Endothelial cell (in vitro differentiated cells): ENCODE data around the gene GPR33. TPM values are rescaled to one million over a fixed set of nuclear protein-coding genes. Genes with fewer than 3 reads are reported as not detected.

Source experiments
- DNase-seq: peaks from one replicate; pipeline ENCODE4 v3.0.0; 2021; ENCODE audit warnings: low spot score
- H3K27ac Mint-ChIP-seq: one replicate; pipeline ENCODE4 v1.8.0; 2021; ENCODE audit warnings: mixed read lengths, inconsistent platforms; ENCODE audit not compliant: unreplicated experiment
- H3K27me3 Mint-ChIP-seq: one replicate; pipeline ENCODE4 v1.8.0; 2021; ENCODE audit warnings: mild to moderate bottlenecking, moderate library complexity, mixed read lengths, inconsistent platforms; ENCODE audit not compliant: unreplicated experiment
- H3K36me3 Mint-ChIP-seq: one replicate; pipeline ENCODE4 v1.8.0; 2021; ENCODE audit warnings: mild to moderate bottlenecking, low read depth, mixed read lengths, inconsistent platforms; ENCODE audit not compliant: unreplicated experiment
- H3K4me1 Mint-ChIP-seq: one replicate; pipeline ENCODE4 v1.8.0; 2021; ENCODE audit warnings: mild to moderate bottlenecking, mixed read lengths, inconsistent platforms; ENCODE audit not compliant: unreplicated experiment
- H3K4me3 Mint-ChIP-seq: one replicate; pipeline ENCODE4 v1.8.0; 2021; ENCODE audit warnings: mild to moderate bottlenecking, mixed read lengths, inconsistent platforms; ENCODE audit not compliant: unreplicated experiment
- H3K9me3 Mint-ChIP-seq: one replicate; pipeline ENCODE4 v1.8.0; 2021; ENCODE audit warnings: mixed read lengths, inconsistent platforms; ENCODE audit not compliant: unreplicated experiment
- CTCF ChIP-seq: fragments of 200-600 bp; sonication (generic); IDR thresholded peaks from one replicate; pipeline ENCODE4 v1.5.0; 2021; ENCODE audit warnings: antibody characterized with exemption; ENCODE audit not compliant: unreplicated experiment
- total RNA-seq: library from RNA; stranded (reverse); fragmentation: NEBNext Ultra II Directional; extraction: Animal tissue kit (Norgen Biotek cat#: 25700); gene quantifications from one replicate; pipeline ENCODE4 v1.2.1, GENCODE V29; 2021; ENCODE audit not compliant: unreplicated experiment

The GPR33 gene
- total RNA-seq, 1 donor from 2014 or later = not detected

- DNase-seq = no peak
- H3K36me3 Mint-ChIP-seq = no peaks in the 10 kb centered on the region
- no peak overlapping the region for H3K27ac Mint-ChIP-seq
- H3K27me3 Mint-ChIP-seq = peaks cover 4% of the 10 kb centered on the region
- H3K4me1 Mint-ChIP-seq = no peaks in the 10 kb centered on the region
- no peak overlapping the region for H3K4me3 Mint-ChIP-seq
- H3K9me3 Mint-ChIP-seq = no peaks in the 10 kb centered on the region
- no peak for TF ChIP-seq CTCF
These were observed 39.2 kb upstream of the GPR33 start for GRCh38 chr14:31527087-31527486.

- H3K9me3 Mint-ChIP-seq = no peaks in the 10 kb centered on the region
- H3K4me3 Mint-ChIP-seq = no peak overlapping the region
- no peaks in the 10 kb centered on the region for H3K36me3 Mint-ChIP-seq
- no peak for TF ChIP-seq CTCF
- H3K27ac Mint-ChIP-seq = no peak overlapping the region
- no peak for DNase-seq
- no peaks in the 10 kb centered on the region for H3K4me1 Mint-ChIP-seq
- H3K27me3 Mint-ChIP-seq = no peaks in the 10 kb centered on the region
These were observed 23.0 kb upstream of the GPR33 start for GRCh38 chr14:31510855-31511254.

- Mint-ChIP-seq H3K27ac (no peak overlapping the region), H3K4me1 (no peaks in the 10 kb centered on the region), H3K4me3 (no peak overlapping the region), H3K27me3 (no peaks in the 10 kb centered on the region), H3K9me3 (no peaks in the 10 kb centered on the region), H3K36me3 (no peaks in the 10 kb centered on the region)
- TF ChIP-seq CTCF = peak; percentile 96
- no peak for DNase-seq
These were observed 22.4 kb upstream of the GPR33 start for GRCh38 chr14:31510222-31510621.

- no peak for TF ChIP-seq CTCF
- no peak overlapping the region for H3K4me3 Mint-ChIP-seq
- no peaks in the 10 kb centered on the region for H3K36me3 Mint-ChIP-seq
- H3K27ac Mint-ChIP-seq = no peak overlapping the region
- no peak for DNase-seq
- H3K27me3 Mint-ChIP-seq = no peaks in the 10 kb centered on the region
- H3K9me3 Mint-ChIP-seq = no peaks in the 10 kb centered on the region
- no peaks in the 10 kb centered on the region for H3K4me1 Mint-ChIP-seq
These were observed 20.3 kb upstream of the GPR33 start for GRCh38 chr14:31508135-31508534.

- Mint-ChIP-seq H3K4me1 (no peaks in the 10 kb centered on the region), H3K9me3 (no peaks in the 10 kb centered on the region), H3K36me3 (no peaks in the 10 kb centered on the region), H3K4me3 (no peak overlapping the region), H3K27ac (no peak overlapping the region), H3K27me3 (no peaks in the 10 kb centered on the region)
- no peak for TF ChIP-seq CTCF
- no peak for DNase-seq
These were observed 17.6 kb upstream of the GPR33 start for GRCh38 chr14:31505411-31505810.
